ENCODE results near the gene NFATC1.

NFATC1 gene

DNA sequence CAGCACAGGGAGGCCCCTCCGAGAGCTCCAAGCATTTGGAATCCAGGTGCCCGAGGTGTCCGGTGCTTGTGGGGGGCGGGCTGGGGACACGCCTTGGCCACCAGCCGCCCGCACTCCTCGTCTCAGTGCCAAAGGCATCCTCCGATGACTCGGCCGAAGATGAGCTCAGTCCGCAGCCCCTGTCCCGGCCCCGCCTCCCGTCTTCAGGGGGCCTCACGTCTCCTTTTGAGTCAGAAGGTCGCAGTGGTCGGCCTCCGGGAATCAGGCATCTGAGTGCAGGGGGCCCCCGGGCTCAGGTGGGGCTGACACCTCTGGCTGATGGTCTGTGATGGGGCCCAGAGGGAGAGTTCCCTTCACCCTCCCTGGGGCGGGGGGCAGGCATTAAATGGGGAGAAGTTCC, 74.8 kb downstream of the NFATC1 start:
- H3K4me1 ChIP-seq (ENCODE audit: control insufficient read depth in 1 of 2, insufficient read depth in 1 of 2, low read depth in 1 of 2, low read length in 1 of 2): no peaks in the 10 kb centered on the region
- H3K27me3 ChIP-seq: no peaks in the 10 kb centered on the region
- H3K9me3 ChIP-seq: no peaks in the 10 kb centered on the region
- no peak overlapping the region for H3K27ac ChIP-seq
- TF ChIP-seq, protein P1, sequence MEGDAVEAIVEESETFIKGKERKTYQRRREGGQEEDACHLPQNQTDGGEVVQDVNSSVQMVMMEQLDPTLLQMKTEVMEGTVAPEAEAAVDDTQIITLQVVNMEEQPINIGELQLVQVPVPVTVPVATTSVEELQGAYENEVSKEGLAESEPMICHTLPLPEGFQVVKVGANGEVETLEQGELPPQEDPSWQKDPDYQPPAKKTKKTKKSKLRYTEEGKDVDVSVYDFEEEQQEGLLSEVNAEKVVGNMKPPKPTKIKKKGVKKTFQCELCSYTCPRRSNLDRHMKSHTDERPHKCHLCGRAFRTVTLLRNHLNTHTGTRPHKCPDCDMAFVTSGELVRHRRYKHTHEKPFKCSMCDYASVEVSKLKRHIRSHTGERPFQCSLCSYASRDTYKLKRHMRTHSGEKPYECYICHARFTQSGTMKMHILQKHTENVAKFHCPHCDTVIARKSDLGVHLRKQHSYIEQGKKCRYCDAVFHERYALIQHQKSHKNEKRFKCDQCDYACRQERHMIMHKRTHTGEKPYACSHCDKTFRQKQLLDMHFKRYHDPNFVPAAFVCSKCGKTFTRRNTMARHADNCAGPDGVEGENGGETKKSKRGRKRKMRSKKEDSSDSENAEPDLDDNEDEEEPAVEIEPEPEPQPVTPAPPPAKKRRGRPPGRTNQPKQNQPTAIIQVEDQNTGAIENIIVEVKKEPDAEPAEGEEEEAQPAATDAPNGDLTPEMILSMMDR (IDR thresholded peaks at IDR 0.05): no peak
- peaks cover 7% of the 10 kb centered on the region for H3K36me3 ChIP-seq
- H3K4me3 ChIP-seq (ENCODE audit: low read depth in 1 of 2, low read length in 1 of 2): no peak overlapping the region

DNA sequence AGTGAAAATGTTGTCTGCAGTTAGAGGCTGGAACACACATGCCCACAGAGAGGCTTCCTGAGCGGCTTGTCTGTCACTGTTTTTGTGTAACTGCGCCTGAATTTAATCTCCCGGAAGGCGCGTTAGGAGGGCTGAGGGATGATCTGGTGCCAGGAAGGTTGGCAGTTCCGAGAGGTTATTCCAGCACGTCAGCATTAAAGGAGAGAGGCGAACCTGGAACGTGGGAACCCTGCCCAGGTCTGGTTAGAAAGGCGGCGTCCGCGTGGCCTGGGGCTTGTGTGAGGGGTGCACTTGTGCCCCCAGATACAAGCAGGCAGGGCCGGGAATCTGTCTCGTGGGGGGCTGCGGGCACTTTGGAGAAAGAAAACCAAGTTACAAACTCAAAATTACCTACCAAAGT, 75.3 kb downstream of the NFATC1 start:
- TF ChIP-seq, protein P1 (IDR thresholded peaks at IDR 0.05): no peak
- Histone ChIP-seq H3K36me3 (peaks cover 7% of the 10 kb centered on the region), H3K4me1 (ENCODE audit: control insufficient read depth in 1 of 2, insufficient read depth in 1 of 2, low read depth in 1 of 2, low read length in 1 of 2) (no peaks in the 10 kb centered on the region), H3K4me3 (ENCODE audit: low read depth in 1 of 2, low read length in 1 of 2) (no peak overlapping the region), H3K9me3 (no peaks in the 10 kb centered on the region), H3K27me3 (no peaks in the 10 kb centered on the region), H3K27ac (no peak overlapping the region)

DNA sequence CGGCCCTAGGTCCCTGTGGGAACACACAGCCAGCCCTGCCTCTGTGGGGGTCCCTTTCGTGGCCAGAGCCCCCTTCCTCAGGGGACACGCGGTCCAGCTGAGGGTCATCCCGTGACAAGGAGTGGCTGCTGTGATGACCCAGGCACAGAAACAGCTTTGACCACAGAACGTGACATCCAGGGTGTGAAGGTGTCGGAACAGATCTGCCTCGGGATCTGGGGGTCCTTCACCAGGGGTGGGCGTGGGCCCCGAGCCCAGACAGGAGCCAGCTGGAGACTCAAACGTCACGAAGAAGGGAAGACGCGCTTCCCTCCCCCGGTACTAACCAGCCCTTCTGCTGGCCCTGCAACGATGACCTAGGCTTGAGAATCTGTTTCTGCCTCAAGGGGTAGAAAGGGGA, 75.9 kb downstream of the NFATC1 start:
- Histone ChIP-seq H3K27me3 (no peaks in the 10 kb centered on the region), H3K4me3 (ENCODE audit: low read depth in 1 of 2, low read length in 1 of 2) (no peak overlapping the region), H3K27ac (no peak overlapping the region), H3K36me3 (peaks cover 7% of the 10 kb centered on the region), H3K4me1 (ENCODE audit: control insufficient read depth in 1 of 2, insufficient read depth in 1 of 2, low read depth in 1 of 2, low read length in 1 of 2) (no peaks in the 10 kb centered on the region), H3K9me3 (no peaks in the 10 kb centered on the region)
- TF ChIP-seq, protein P1 (IDR thresholded peaks at IDR 0.05): no peak

DNA sequence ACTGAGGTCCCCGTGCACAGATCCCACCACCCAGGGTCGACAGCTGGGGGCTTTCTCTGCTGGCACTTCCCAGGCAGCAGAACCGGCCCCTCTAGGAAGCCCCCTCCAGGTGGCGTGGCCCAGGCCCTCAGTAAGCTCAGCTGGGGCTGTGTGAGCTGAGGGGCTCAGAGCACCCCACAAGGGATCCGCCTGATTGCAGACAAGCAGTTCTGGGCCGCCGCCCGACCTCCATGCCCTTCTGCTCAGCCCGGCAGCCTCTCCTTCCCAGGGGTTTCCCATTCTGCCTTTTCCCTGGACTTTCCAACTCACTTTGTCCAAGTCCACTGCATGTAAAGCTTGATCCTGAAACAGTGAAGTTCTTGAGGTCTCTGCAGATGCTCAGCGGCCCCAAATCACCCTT, 76.4 kb downstream of the NFATC1 start:
- peaks cover 7% of the 10 kb centered on the region for H3K36me3 ChIP-seq
- H3K27me3 ChIP-seq: no peaks in the 10 kb centered on the region
- no peak overlapping the region for H3K4me3 ChIP-seq (ENCODE audit: low read depth in 1 of 2, low read length in 1 of 2)
- no peak overlapping the region for H3K27ac ChIP-seq
- no peaks in the 10 kb centered on the region for H3K9me3 ChIP-seq
- no peaks in the 10 kb centered on the region for H3K4me1 ChIP-seq (ENCODE audit: control insufficient read depth in 1 of 2, insufficient read depth in 1 of 2, low read depth in 1 of 2, low read length in 1 of 2)
- TF ChIP-seq, protein P1 (IDR thresholded peaks at IDR 0.05): no peak

DNA sequence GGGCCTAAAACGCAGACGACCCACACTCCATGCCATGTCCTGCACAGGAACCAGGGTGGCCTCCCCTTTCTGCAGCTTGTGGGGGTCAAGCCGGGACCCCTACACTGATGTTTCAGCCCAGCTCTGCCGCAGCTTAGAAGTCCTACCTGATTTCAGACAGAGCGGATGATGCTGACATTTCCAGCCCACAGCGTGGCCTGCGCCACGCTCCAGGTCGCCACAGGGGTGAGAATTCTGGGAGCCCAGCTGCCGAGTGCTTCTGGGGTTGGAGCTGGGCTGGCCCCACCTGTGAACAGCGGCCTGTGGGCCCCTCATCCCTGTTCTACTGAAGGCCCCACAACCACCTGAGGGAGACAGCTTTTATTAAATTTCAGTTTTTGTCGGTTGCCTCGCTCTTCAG, 77.2 kb downstream of the NFATC1 start:
- H3K4me3 ChIP-seq (ENCODE audit: low read depth in 1 of 2, low read length in 1 of 2): no peak overlapping the region
- H3K4me1 ChIP-seq (ENCODE audit: control insufficient read depth in 1 of 2, insufficient read depth in 1 of 2, low read depth in 1 of 2, low read length in 1 of 2): no peaks in the 10 kb centered on the region
- peaks cover 7% of the 10 kb centered on the region for H3K36me3 ChIP-seq
- no peaks in the 10 kb centered on the region for H3K27me3 ChIP-seq
- TF ChIP-seq, protein P1 (IDR thresholded peaks at IDR 0.05): no peak
- H3K9me3 ChIP-seq: no peaks in the 10 kb centered on the region
- H3K27ac ChIP-seq: no peak overlapping the region
